ENCODE results near the gene BAHCC1.

GRCh38 chr17:81354954-81355347 is 40.3 kb upstream of the BAHCC1 start:
- TF ChIP-seq CREB1 (IDR thresholded peaks at IDR 0.05; ENCODE audit: low read depth) (no peak), EGR1 (IDR thresholded peaks at IDR 0.05) (no peak), YY1 (IDR thresholded peaks at IDR 0.05; ENCODE audit: low read depth) (no peak), EP300 (IDR thresholded peaks at IDR 0.05; ENCODE audit: borderline replicate concordance) (no peak), TEAD4 (IDR thresholded peaks at IDR 0.05) (no peak), REST (IDR thresholded peaks at IDR 0.05; ENCODE audit: low read depth) (no peak), TAF1 (IDR thresholded peaks at IDR 0.05; ENCODE audit: low read depth) (no peak), NFIC (IDR thresholded peaks at IDR 0.05) (no peak), CEBPB (IDR thresholded peaks at IDR 0.05) (no peak)
